Gastroesophageal sphincter (tissue), 3 donors: ENCODE data around the gene SMAD2.
"Not testable (repeated sequence)": the region's sequence is repeated elsewhere in the genome, so short reads cannot be mapped to it uniquely, and the experiment has no call there.

Source experiments
- EP300 ChIP-seq: sonication (generic); formaldehyde crosslinking; IDR thresholded peaks from one replicate; pipeline ENCODE4 v1.6.1; 2017; ENCODE audit warnings: antibody characterized with exemption, mild to moderate bottlenecking
- POLR2A ChIP-seq, 2 donors: fragments of 450-650 bp; IDR thresholded peaks; one replicate each; pipeline ENCODE4 v1.6.1; 2017; ENCODE audit warnings: antibody characterized with exemption in 2 of 2, mild to moderate bottlenecking in 2 of 2, moderate library complexity in 1 of 2
- POLR2AphosphoS5 ChIP-seq: sonication (generic); formaldehyde crosslinking; IDR thresholded peaks from one replicate; pipeline ENCODE4 v1.6.1; 2017; ENCODE audit warnings: antibody characterized with exemption
- TF ChIP-seq, protein P1 (sequence below), 4 experiments: fragments of 200-600 bp in 2 of 4; fragments of 450-650 bp in 2 of 4; sonication (generic) in 1 of 4; IDR thresholded peaks; one replicate each; pipeline ENCODE4 v1.5.1; 2017 to 2019; ENCODE audit warnings: antibody characterized with exemption in 4 of 4, mild to moderate bottlenecking in 2 of 4, moderate library complexity in 2 of 4

DNA sequence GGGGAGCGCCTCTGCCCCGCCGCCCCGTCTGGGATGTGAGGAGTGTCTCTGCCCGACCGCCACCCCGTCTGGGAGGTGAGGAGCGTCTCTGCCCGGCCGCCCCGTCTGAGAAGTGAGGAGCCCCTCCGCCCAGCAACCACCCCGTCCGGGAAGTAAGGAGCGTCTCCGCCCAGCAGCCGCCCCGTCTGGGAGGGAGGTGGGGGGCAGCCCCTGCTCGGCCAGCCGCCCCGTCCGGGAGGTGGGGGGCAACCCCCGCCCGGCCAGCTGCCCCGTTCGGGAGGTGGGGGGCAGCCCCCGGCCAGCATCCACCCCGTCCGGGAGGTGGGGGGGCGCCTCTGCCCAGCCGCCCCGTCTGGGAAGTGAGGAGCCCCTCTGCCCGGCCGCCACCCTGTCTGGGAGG lies 102.4 kb downstream of the SMAD2 start:
- not testable (repeated sequence) for TF ChIP-seq POLR2A (IDR thresholded peaks at IDR 0.05); POLR2AphosphoS5; EP300
- TF ChIP-seq, protein P1, sequence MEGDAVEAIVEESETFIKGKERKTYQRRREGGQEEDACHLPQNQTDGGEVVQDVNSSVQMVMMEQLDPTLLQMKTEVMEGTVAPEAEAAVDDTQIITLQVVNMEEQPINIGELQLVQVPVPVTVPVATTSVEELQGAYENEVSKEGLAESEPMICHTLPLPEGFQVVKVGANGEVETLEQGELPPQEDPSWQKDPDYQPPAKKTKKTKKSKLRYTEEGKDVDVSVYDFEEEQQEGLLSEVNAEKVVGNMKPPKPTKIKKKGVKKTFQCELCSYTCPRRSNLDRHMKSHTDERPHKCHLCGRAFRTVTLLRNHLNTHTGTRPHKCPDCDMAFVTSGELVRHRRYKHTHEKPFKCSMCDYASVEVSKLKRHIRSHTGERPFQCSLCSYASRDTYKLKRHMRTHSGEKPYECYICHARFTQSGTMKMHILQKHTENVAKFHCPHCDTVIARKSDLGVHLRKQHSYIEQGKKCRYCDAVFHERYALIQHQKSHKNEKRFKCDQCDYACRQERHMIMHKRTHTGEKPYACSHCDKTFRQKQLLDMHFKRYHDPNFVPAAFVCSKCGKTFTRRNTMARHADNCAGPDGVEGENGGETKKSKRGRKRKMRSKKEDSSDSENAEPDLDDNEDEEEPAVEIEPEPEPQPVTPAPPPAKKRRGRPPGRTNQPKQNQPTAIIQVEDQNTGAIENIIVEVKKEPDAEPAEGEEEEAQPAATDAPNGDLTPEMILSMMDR (IDR thresholded peaks at IDR 0.05) = not testable (repeated sequence)
